Stimulated activated memory B cell treated with anti-CD40 and anti-IgM and Interleukin-4, amounts not matched to agents 10 μg/mL and 1 μg/mL and 100 μg/mL, for 72 hours (primary cell): Measurements from ENCODE around the gene MLYCD.
"Not testable (repeated sequence)": the region's sequence is repeated elsewhere in the genome, so short reads cannot be mapped to it uniquely, and the experiment has no call there.

Source experiments
- ATAC-seq: fragments of 150-1000 bp; cut with Tn5 transposase; 2 replicates; pipeline ENCODE4 v1.10.0; 2021
- H3K27ac Mint-ChIP-seq: one replicate; pipeline ENCODE4 v1.8.0; 2022; ENCODE audit warnings: mild to moderate bottlenecking, mixed read lengths
- H3K27me3 Mint-ChIP-seq: one replicate; pipeline ENCODE4 v1.8.0; 2022; ENCODE audit warnings: mixed read lengths
- H3K36me3 Mint-ChIP-seq: one replicate; pipeline ENCODE4 v1.8.0; 2022; ENCODE audit warnings: mixed read lengths
- H3K4me1 Mint-ChIP-seq: one replicate; pipeline ENCODE4 v1.8.0; 2022; ENCODE audit warnings: mixed read lengths
- H3K4me3 Mint-ChIP-seq: one replicate; pipeline ENCODE4 v1.8.0; 2022; ENCODE audit warnings: mild to moderate bottlenecking, moderate library complexity, mixed read lengths
- H3K9me3 Mint-ChIP-seq: one replicate; pipeline ENCODE4 v1.8.0; 2022; ENCODE audit warnings: mixed read lengths

MLYCD gene

DNA sequence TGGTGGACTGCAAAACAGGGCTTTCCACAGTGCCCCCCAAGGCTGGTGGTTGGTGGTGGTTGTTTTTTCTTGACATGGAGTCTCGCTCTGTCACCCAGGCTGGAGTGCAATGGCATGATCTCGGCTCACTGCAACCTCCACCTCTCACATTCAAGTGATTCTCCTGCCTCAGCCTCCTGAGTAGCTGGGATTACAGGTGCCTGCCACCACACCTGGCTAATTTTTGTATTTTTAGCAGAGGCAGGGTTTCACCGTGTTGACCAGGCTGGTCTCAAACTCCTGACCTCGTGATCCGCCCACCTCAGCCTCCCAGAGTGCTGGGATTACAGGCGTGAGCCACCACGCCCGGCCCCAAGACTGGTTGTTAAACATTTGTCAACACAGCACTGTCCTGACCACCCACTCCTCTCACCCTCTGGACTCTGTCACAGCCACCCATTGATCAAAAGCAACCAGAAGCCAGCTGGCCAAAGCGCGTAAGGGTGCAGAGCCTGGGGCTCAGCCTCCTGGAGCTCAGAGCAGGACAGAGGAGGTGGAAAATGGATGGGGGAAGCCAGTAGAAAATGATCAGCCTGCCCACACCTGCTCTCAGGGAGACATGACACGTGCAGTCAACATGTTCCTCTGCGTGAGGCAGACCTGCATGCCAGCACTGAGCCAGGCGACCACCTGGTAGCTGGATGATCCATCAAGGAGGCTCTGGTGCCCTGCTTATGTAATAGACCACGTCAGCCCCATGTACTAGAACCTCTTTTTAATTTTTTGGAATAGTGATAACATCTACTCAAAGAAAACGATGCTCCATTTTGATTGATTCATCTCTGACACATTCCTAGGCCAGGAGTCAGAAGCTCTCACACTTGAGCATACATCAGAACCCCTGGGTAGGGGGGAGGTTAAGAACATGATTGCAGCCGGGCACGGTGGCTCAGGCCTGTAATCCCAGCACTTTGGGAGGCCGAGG is 39.3 kb downstream of the MLYCD start:
- Mint-ChIP-seq H3K27me3 (peaks cover 41% of the 10 kb centered on the region), H3K27ac (no peak overlapping the region), H3K4me1 (peaks cover 7% of the 10 kb centered on the region), H3K4me3 (no peak overlapping the region), H3K36me3 (peaks cover 14% of the 10 kb centered on the region), H3K9me3 (no peaks in the 10 kb centered on the region)
- no peak for ATAC-seq

DNA sequence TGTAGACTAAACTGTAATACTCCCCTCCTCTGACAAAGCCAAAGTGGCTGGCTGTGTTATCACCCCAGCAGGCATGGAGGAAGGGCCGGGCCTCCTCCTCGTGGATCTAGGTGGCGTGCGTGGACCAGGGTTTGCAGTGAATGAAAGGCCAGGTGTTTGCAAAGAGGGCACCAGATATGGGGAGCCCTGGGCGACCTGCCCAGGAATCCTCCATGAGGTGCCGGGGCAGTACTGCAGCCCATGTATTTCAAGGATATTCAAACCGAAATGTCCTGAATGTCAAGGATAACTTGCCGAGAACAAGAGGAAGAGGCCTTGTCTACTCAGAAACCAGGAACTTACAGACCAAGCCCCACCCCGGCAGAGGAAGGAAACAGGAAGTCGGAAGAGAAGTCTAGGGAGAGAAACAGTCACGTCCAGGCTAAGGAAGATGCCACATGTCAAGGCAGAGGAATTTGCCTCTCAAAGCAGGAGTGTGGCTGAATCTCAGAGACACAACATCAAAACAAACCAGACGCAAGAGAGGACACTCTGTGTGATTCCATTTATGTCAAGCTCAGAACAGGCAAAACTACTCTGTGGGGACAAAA is 40.4 kb downstream of the MLYCD start:
- H3K4me1 Mint-ChIP-seq = peaks cover 7% of the 10 kb centered on the region
- H3K27ac Mint-ChIP-seq = no peak overlapping the region
- no peak for ATAC-seq
- no peaks in the 10 kb centered on the region for H3K9me3 Mint-ChIP-seq
- H3K36me3 Mint-ChIP-seq = peaks cover 14% of the 10 kb centered on the region
- no peak overlapping the region for H3K4me3 Mint-ChIP-seq
- H3K27me3 Mint-ChIP-seq = peaks cover 37% of the 10 kb centered on the region

DNA sequence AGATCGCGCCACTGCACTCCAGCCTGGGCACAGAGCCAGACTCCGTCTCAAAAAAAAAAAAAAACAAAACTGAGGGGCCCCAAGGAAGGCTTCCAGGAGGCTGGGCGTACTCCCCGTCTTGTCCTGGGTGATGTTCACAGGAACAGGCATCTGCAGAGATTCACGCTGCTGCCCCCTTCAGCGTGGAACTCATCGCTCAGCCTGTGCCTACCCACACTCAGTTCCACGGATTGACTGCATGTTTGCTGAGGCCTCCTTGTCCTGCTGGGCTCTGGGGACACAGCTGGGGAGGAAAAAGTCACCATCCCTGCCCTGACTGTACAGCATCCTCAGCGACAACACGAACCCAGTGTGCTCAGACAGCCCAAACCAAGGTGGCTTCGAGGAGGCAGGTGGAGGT is 41.2 kb downstream of the MLYCD start:
- Mint-ChIP-seq H3K9me3 (no peaks in the 10 kb centered on the region), H3K4me3 (no peak overlapping the region), H3K27ac (no peak overlapping the region), H3K27me3 (peaks cover 29% of the 10 kb centered on the region), H3K4me1 (peaks cover 7% of the 10 kb centered on the region), H3K36me3 (peaks cover 14% of the 10 kb centered on the region)
- ATAC-seq = no peak

DNA sequence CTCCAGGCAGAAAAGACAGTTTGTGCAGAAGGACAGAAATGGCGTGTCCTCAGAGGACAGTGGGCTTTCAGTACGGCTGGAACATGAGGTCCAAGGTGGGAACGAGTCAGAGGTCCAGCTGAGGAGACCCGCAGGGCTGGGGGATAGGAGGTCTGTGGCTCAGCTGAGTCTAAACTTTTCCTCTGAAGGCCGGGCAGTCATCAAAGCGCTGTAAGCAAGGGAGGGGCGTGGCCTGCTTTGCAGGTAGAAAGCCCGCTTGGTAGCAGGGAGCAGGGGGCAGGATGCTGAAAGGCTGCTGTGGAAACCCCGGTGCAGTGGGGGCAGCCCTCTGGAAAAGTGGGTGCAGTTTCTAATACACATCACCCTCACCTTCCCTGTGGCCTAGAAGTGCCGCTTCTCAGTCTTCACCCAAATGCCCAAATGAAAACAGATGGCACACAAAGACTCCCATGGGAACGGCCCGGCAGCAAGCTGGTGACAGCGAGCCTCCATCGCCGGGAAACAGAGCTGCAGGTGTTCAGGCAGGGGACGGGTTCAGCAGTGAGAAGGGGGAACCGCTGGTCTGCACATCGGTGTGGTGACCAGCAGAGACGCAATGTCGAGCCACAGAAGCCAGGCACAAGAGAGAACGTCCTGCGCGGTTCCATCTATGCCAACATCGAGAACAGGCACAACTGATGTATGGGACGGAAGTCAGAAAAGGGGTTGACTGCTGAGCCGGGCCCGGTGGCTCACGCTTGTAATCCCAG is 41.9 kb downstream of the MLYCD start:
- Mint-ChIP-seq H3K27me3 (peaks cover 25% of the 10 kb centered on the region), H3K9me3 (no peaks in the 10 kb centered on the region), H3K27ac (no peak overlapping the region), H3K4me1 (peaks cover 7% of the 10 kb centered on the region), H3K36me3 (peaks cover 14% of the 10 kb centered on the region), H3K4me3 (no peak overlapping the region)
- no peak for ATAC-seq

DNA sequence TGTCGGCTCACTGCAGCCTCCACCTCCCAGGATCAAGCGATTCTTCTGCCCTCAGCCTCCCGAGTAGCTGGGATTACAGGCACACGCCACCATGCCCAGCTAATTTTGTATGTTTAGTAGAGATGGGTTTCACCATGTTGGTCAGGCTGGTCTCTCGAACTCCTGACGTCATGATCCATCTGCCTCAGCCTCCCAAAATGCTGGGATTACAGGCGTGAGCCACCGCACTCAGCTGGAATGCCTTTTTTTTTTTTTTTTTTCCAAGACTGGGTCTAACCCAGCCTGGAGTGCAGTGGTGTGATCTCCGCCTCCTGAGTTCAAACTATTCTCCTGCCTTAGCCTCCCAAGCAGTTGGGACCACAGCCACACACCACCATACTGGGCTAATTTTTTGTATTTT is 42.6 kb downstream of the MLYCD start:
- ATAC-seq, H3K9me3 Mint-ChIP-seq, H3K27ac Mint-ChIP-seq, H3K4me1 Mint-ChIP-seq, H3K4me3 Mint-ChIP-seq: not testable (repeated sequence)
- H3K27me3 Mint-ChIP-seq = peaks cover 21% of the 10 kb centered on the region
- H3K36me3 Mint-ChIP-seq = peaks cover 12% of the 10 kb centered on the region

DNA sequence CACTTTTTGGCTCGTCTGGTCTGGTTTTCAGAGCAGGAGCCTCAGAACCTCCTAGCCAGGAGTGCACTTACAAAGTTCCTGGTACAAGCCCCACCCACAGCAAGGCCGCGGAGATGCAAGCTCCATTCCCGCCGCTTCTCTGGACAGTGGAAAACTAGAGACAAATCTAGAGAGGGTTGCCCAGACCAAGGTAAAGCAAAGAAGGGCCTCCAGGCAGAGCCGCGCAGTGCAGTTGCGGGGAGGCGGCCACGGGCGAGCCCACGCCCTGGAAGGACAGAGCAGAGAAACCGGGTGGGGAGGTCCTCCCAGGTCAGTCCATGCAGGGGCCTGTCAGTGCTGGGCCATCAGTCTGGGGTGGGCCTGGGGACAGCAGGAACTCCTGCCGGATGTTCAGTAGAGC is 43.2 kb downstream of the MLYCD start:
- Mint-ChIP-seq H3K36me3 (peaks cover 6% of the 10 kb centered on the region), H3K27ac (no peak overlapping the region), H3K4me3 (no peak overlapping the region), H3K4me1 (peaks cover 7% of the 10 kb centered on the region), H3K27me3 (peaks cover 15% of the 10 kb centered on the region), H3K9me3 (no peaks in the 10 kb centered on the region)
- ATAC-seq = no peak

DNA sequence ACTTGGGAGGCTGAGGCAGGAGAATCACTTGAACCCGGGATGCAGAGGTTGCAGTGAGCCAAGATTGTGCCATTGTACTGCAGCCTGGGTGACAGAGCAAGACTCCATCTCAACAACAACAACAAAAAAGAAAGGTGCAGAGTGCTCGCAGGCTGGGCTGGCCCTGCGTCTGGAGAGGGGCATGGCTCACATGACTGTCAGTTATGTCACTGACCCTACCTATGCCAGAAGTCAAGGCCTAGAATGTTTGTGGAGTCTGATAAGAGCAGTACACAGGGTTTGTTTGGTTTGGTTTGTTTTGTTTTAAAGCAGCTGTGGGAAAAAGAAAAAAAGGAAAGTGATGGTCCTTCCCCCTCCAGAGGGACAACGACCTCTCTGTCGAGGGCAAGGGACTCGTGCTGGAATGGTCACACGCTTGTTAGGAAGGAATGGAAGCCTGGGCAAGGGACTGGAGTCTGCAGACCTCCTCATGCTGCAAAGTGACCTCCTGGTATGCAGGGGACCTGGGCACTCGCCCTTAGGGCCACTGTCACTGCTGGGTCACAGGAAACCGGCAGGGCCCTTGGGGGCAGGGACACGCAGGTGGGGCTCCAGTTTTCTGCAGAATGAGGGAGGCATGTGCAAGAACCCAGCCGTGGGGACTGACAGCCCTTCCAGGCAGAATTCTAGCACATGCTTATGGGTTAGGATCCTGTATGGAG is 44.0 kb downstream of the MLYCD start:
- H3K27me3 Mint-ChIP-seq = peaks cover 14% of the 10 kb centered on the region
- H3K9me3 Mint-ChIP-seq = no peaks in the 10 kb centered on the region
- no peak overlapping the region for H3K4me3 Mint-ChIP-seq
- H3K4me1 Mint-ChIP-seq = peaks cover 7% of the 10 kb centered on the region
- H3K36me3 Mint-ChIP-seq = no peaks in the 10 kb centered on the region
- no peak for ATAC-seq
- no peak overlapping the region for H3K27ac Mint-ChIP-seq

DNA sequence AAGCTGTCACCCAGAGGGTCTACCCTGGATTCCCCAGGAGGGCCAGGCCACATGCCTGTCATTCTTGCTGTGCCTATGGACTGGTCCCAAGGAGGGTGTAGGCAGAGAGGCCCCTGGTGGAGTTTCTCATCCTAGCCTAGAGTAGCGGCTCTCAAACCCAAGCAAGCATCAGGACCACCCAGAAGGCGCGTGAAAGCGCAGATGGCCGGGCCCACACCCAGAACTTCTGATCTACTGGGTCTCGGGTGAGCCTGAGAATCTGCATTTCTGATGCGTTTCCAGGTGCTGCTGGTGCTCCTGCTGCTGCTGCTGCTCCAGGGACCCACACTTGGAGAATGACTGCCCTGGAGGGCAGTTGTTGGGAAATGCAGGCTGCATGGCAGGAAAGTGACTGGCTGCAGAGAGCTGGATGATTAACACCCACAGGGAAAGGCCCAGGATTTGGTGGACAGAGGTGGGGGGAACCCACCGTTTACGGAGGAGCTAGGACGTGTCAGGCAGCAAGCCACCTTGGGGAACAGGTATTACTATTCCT is 44.7 kb downstream of the MLYCD start:
- no peak for ATAC-seq

DNA sequence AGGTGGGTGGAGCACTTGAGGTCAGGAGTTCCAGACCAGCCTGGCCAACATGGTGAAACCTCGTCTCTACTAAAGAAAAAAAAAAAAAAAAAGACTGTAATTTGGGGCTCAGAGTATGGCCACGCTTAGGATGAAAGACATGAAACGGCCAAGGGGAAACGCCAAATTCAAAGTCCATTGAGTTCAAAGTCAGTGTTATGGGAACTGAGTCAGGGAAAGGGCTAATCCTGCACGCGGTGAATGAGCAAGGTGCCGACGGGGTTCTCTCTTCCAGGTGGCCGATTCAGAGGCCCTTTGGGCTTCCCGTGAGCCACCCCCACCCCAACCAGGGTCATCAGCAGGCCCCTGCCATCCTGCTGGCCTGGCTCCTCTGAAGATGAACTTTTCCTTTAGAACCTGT is 46.7 kb downstream of the MLYCD start:
- H3K9me3 Mint-ChIP-seq = no peaks in the 10 kb centered on the region
- no peak overlapping the region for H3K4me3 Mint-ChIP-seq
- ATAC-seq = no peak
- peaks cover 7% of the 10 kb centered on the region for H3K27me3 Mint-ChIP-seq
- no peak overlapping the region for H3K27ac Mint-ChIP-seq
- H3K36me3 Mint-ChIP-seq = no peaks in the 10 kb centered on the region
- no peaks in the 10 kb centered on the region for H3K4me1 Mint-ChIP-seq

More for the DNA sequence above, 44.7 kb downstream of the MLYCD start:
- Mint-ChIP-seq H3K4me3 (no peak overlapping the region), H3K36me3 (no peaks in the 10 kb centered on the region), H3K27me3 (peaks cover 14% of the 10 kb centered on the region), H3K27ac (no peak overlapping the region), H3K9me3 (no peaks in the 10 kb centered on the region), H3K4me1 (peaks cover 7% of the 10 kb centered on the region)

DNA sequence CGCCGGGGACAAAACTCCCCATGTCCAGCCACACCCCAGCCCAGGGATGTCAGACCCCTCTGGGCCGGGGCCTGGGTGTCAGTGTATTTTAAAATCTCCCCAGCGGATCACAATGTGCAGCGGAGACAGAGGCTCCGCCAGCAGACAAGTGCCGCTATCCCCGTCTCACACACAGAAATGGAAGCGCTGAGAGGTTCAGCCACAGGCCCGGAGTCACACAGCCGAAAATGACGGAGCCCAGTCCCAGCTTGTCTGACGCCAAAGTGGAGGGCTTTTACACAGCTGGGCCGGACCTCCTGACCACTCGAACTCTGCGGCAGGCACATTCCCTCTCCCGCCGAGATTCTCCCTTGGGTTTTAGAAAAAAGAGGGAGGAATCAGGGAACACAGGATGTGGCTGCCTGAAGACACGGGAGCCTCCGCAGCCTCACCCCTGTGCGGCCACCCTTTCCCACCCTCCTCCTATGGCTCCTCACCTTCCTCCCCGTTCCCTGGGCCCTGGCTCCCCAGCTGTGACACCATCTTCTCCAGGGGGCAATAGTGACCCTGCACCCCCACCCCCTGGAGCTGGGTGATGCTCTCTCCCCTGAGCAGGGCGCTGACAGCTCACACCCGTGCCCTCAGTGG is 47.4 kb downstream of the MLYCD start:
- ATAC-seq = no peak
- Mint-ChIP-seq H3K4me1 (no peaks in the 10 kb centered on the region), H3K36me3 (no peaks in the 10 kb centered on the region), H3K9me3 (no peaks in the 10 kb centered on the region), H3K27me3 (peaks cover under 1% of the 10 kb centered on the region), H3K27ac (no peak overlapping the region), H3K4me3 (no peak overlapping the region)

DNA sequence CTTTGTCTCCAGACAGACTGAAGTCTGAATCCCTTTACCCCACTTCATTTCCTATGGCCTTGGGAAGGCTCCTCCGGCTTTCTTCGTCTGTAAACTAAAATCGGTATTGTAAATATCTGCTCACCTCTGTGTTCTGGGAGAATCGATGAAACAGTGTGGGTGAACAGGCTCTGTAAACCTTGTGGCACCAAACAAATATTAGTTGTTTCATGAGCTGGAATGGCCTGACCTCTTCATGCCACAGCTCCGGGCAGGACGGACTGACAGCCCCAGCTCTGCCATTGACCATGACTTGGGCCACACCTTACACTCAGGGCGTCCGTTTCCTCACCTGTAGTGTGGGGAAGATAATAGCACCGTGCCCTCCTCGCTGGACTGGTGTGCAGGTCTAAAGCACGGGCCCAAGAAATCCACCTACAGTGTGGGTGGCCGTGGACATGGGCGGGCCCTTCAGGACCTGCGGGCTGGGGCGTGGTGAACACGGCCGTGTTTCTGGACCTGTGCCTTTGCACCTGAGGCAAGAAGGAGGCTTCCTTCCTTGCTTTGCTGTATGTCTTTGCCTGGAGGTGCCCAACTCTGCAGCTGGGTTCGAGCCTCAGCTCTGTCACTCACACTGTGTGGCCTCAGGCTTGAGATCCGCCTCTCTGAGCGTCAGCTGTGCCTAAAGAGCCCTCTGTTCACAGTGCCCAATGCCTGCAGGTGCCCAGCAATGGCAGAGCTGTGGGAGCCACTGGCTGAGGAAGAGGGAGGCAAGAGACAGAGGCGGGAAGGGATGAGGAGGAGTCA is 48.1 kb downstream of the MLYCD start:
- no peaks in the 10 kb centered on the region for H3K27me3 Mint-ChIP-seq
- H3K9me3 Mint-ChIP-seq = no peaks in the 10 kb centered on the region
- H3K4me3 Mint-ChIP-seq = no peak overlapping the region
- ATAC-seq = no peak
- H3K27ac Mint-ChIP-seq = no peak overlapping the region
- no peaks in the 10 kb centered on the region for H3K36me3 Mint-ChIP-seq
- no peaks in the 10 kb centered on the region for H3K4me1 Mint-ChIP-seq

DNA sequence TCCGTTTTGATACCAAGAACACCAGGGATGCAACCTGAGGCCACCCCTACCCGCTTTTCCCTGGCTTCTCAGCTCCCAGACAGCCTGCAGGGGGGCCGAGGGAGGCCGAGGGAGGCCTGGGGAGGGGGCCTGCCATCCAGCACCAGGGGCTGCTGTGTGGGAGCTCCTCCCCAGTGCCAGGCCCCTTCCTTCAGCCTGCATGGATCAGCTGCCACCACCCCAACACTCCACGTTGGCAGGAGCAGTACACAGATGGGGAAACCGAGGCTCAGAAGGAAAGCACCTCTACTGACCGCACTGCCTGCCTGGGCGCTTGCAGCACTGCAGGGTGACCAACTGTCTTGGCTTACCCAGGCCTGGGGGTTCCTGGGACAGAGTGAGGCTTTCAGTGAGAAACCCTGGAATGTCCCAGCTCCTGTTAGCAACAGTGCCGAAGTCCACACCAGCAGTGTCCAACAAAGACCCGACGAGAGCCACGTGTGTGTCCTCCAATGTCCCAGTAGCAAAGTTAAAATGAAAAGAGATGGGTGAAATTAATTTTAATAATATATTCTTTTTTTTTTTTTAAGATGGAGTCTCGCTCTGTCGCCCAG is 48.8 kb downstream of the MLYCD start:
- H3K4me3 Mint-ChIP-seq = no peak overlapping the region
- no peaks in the 10 kb centered on the region for H3K27me3 Mint-ChIP-seq
- no peak overlapping the region for H3K27ac Mint-ChIP-seq
- no peaks in the 10 kb centered on the region for H3K36me3 Mint-ChIP-seq
- peaks cover 5% of the 10 kb centered on the region for H3K4me1 Mint-ChIP-seq
- ATAC-seq = no peak
- no peaks in the 10 kb centered on the region for H3K9me3 Mint-ChIP-seq

DNA sequence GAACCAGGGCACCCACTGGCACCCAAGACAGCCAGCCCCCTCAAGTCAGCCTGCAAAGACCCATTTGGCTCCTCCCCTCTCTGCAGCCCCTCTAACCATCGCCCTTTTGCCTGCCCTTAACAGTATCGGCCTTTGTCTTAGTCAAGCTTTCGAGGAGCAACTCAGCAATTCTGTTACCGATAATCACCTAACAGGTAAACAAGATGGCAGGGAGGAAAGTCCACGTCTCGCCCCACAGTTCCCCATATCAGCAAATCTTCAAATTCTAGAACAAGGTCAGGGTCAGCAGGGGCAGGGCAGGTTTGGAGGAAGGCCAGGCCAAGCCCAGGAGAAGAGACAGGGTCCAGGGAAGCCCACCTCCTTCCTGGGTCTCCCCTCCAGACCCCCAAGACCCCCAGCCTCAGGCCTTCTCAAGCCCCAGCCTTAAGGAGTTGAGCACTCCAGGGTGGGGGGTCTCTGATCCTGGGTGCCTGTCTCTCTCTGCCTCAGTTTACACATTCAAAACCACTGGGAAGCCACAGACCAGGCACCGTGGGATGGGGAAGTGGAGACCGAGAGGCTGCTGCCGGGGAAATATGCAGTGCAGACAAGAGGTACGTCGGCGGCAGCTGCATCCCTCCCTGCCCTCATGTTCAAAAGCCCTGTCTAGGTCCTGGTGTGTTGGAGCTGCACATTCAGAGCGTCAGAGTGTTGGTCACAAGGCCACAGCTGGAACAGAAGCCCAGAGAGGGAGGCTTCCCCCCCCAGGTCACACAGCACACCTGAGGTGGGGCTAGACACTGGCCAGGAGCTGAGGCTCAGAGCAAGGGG is 50.2 kb downstream of the MLYCD start:
- Mint-ChIP-seq H3K36me3 (no peaks in the 10 kb centered on the region), H3K9me3 (no peaks in the 10 kb centered on the region), H3K4me3 (no peak overlapping the region), H3K4me1 (peaks cover 19% of the 10 kb centered on the region), H3K27ac (no peak overlapping the region), H3K27me3 (peaks cover 8% of the 10 kb centered on the region)
- ATAC-seq = no peak
